IPS DF 19.7 (cell line): ENCODE measurements around the gene CRACR2B.

Experiments
- DNase-seq: peaks from one replicate; pipeline ENCODE4 v3.0.0-alpha.2; 2013; ENCODE audit warnings: low read depth, low spot score

Gene CRACR2B

GRCh38 chr11:826227-826621 is 1.5 kb upstream of the CRACR2B start:
- no peak for DNase-seq

GRCh38 chr11:826836-827145 is 928 bp upstream of the CRACR2B start:
- DNase-seq = no peak

- DNase-seq = no peak
Observed at GRCh38 chr11:827146-827896, 398 bp upstream of the CRACR2B start.

DNA sequence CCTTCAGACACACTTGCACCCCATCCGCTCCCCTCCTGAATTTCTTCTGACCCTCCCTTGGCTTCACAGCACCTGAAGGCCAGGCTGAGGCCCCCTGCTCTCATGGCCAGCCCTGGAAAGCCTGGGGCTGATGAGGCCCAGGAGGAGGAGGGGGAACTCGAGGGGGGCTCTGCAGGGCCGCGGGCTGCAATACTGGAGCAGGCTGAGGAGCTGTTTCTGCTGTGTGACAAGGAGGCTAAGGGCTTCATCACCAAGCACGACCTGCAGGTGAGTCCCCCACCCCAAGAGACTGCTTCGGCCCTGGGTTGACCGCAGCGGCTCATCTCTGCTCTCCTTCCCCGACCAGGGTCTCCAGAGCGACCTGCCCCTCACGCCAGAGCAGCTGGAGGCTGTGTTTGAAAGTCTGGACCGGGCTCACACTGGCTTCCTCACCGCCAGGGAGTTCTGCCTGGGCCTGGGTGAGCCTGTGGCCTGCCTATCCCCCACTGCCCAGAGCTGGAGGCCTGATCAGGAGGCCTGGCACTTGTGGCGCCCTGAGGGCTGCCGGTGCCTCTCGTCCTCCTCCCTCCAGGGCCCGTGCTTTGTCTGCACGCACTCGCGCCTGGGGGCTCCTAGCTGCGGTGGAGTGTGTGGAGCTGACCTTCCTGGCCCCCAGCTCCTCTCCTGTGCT is 922 bp downstream of the CRACR2B start:
- no peak for DNase-seq

- no peak for DNase-seq
Observed at GRCh38 chr11:829176-829846, 1.6 kb downstream of the CRACR2B start.

GRCh38 chr11:829847-830294 is 2.2 kb downstream of the CRACR2B start:
- DNase-seq = no peak

DNA sequence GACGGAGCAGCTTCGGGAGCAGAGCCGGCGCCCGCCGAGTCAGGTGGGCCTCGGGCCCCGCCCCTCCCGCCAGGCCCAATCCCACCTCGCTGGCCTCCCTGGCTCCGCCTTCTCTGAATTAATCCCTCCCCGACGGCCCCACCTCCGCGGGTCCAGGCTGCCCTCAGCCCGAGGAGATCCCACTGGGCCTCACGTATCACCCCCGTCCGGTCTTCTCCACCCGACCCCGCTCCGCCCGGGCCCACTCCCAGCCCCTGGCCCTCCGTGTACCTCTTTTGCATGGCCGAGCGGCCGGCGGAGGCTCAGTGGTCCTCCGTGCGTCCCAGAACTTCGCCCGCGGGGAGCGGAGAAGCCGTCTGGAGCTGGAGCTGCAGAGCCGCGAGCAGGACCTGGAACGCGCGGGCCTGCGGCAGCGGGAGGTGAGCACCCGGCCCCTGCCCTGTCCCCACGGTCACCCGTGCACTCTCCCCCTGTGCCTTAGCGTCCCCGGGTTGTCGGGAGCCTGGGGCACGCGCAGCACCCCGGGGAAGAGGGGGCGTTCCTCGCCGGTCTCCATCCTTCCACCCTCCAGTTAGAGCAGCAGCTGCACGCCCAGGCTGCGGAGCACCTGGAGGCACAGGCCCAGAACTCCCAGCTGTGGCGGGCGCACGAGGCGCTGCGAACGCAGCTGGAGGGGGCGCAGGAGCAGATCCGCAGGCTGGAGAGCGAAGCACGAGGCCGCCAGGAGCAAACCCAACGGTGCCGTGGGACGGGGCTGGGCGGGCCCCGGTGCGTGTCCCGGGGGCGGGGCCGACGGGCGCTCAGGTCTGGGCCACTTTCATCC is 2.8 kb downstream of the CRACR2B start:
- DNase-seq = no peak

DNA sequence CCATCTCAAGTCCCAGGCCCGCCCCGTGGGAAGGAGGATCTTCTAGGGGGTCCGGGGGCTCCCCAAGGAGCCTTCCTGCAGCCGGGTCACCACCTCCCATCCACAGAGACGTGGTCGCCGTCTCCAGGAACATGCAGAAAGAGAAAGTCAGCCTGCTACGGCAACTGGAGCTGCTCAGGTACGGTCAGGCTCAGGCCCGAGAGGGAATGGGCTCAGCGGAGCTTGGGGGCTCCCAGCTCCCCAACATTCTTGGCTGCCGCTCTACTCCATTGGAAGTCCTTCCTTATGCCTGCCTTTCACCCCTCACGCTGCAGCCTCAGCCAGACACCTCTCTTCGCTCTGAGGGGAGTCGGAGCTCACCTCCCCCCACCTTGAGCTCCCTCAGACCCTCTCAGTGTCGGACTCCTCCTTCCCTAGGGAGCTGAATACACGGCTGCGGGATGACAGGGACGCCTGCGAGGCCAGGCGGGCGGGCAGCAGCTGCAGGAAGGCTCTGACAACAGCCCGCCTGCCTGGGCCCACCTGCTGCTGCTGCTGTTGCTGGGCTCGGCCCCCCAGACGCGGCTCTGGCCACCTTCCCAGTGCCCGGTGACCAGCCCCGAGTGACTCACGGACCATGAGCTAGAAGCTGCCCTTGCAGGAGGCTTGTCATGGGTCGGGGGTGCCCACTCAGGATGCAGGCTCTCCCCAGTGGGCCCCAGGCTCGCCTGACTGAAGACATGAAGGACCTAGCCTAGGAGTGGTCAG is 3.6 kb downstream of the CRACR2B start:
- no peak for DNase-seq

GRCh38 chr11:831961-832528 is 4.3 kb downstream of the CRACR2B start:
- no peak for DNase-seq

DNA sequence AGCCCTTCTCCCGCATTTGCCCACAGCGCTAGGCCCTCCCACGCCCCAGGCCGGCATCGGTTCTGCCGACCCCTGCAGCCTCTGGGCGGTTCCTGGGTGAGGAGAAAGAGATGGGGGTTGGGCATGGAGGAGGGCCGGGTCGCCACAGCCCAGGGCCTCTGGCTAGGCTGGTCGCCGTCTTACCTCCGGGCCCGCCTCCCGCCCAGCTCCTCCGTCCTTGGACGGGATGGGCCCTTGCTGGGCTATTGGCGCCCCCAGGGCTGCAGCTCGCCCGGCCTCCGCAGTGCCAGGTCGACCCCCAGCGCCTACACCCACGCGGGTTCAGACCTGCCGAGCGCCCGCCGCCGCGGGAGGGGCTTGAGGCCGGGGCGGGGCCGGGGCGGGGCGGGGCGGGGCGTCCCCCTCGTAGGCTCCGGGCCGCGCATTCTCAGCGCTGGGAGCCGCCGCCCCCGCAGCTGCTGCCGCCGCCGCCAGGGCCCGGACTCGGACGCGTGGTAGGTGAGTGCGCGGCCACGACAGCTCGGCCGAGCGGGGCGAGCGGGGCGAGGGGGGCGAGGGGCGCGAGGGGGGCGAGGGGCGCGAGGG is 4.9 kb downstream of the CRACR2B start, which contains the start of gene CD151:
Gene CD151, plus strand, starts transcription at position 424 of the 585 bp plus-strand sequence. CDS start 3,118 bp downstream, outside the sequence.
- no peak for DNase-seq

DNA sequence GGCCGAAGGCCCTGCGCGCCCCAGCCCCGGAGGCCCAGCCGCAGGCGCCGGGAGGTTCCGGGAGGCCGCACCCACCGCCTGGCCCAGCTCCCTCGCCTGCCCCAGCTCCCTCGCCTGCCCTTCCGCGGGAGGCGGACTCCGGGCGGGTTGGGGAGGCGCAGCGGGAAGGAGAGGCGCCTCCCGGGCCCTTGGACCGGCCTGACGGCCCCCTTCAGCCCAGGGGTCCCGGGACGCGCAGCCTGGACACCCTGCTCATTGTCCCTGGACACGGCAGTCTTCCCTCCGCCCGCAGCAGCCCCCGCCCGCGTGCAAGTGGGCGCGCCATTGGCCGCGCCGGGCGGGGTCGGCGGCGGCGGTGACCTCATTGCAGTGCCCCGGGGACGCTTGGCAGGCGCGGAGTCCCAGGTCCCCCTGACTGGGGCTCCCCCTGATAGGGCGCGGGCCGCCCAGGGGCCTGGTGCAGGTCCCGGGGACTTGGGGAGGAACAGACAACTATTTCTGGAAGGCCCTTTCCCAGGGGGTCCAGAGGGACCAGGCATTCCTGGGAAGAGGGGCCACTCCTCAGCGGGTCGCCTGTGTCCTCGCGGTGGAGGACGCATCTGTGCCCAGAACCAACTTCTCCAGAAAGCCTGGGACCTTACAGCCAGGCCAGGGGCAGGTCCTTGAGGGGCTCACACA is 5.5 kb downstream of the CRACR2B start:
- no peak for DNase-seq

- no peak for DNase-seq
Observed at GRCh38 chr11:833849-834311, 6.2 kb downstream of the CRACR2B start.

GRCh38 chr11:834371-835316 is 6.9 kb downstream of the CRACR2B start:
- no peak for DNase-seq

DNA sequence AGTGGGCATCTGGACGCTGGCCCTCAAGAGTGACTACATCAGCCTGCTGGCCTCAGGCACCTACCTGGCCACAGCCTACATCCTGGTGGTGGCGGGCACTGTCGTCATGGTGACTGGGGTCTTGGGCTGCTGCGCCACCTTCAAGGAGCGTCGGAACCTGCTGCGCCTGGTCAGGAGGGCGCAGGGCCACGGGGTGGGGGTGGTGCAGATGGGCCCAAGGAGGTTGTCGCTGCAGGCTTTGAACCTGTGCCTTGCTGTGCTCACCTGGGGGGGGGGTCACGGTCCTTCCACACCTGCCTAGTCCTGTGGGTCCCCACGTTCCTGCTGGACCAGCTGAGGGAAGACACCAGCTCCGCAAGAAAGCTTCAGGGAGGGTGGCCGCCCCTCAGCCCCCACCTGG is 8.6 kb downstream of the CRACR2B start:
- DNase-seq = no peak

- DNase-seq = no peak
Observed at GRCh38 chr11:836700-837099, 9.0 kb downstream of the CRACR2B start.

- DNase-seq = no peak
Observed at GRCh38 chr11:837189-837989, 9.7 kb downstream of the CRACR2B start.

- no peak for DNase-seq
Observed at GRCh38 chr11:837990-838307, 10.2 kb downstream of the CRACR2B start.
